Vagina (tissue), 2 donors: ENCODE data around the gene ZFPL1.

ENCODE experiments used
- CTCF ChIP-seq, 3 experiments: fragments of 450-650 bp in 2 of 3; fragments of 200-600 bp in 1 of 3; sonication (generic) in 1 of 3; IDR thresholded peaks; one replicate each; pipeline ENCODE4 v1.5.1; 2017 to 2019; ENCODE audit warnings: antibody characterized with exemption in 3 of 3, mild to moderate bottlenecking in 2 of 3, moderate library complexity in 2 of 3
- POLR2A ChIP-seq, 2 donors: fragments of 450-650 bp; IDR thresholded peaks; one replicate each; pipeline ENCODE4 v1.6.1; 2017; ENCODE audit warnings: antibody characterized with exemption in 2 of 2, mild to moderate bottlenecking in 2 of 2, moderate library complexity in 2 of 2
- POLR2AphosphoS5 ChIP-seq, 2 donors: sonication (generic); formaldehyde crosslinking; IDR thresholded peaks; one replicate each; pipeline ENCODE4 v1.9.0; 2017; ENCODE audit warnings: antibody characterized with exemption in 2 of 2, mild to moderate bottlenecking in 2 of 2, low read depth in 1 of 2; ENCODE audit not compliant: insufficient read depth in 1 of 2

GRCh38 chr11:65087216-65087615 lies 3.2 kb downstream of the ZFPL1 start:
- TF ChIP-seq CTCF (IDR thresholded peaks at IDR 0.05) = no peak
- TF ChIP-seq POLR2A (IDR thresholded peaks at IDR 0.05) = no peak
- no peak for TF ChIP-seq POLR2AphosphoS5 (IDR thresholded peaks at IDR 0.05; ENCODE audit: insufficient read depth in 1 of 2, low read depth in 1 of 2)
